Peyer's patch (tissue), 4 donors: ENCODE measurements around the gene TMEM106C.

Source experiments
- CTCF ChIP-seq, 6 experiments: fragments of 450-650 bp in 4 of 6; fragments of 200-600 bp in 2 of 6; sonication (generic) in 1 of 6; IDR thresholded peaks; one replicate each; pipeline ENCODE4 v1.5.1; 2017 to 2019; ENCODE audit warnings: antibody characterized with exemption in 6 of 6, mild to moderate bottlenecking in 3 of 6, moderate library complexity in 1 of 6
- POLR2A ChIP-seq, 2 donors: fragments of 450-650 bp; IDR thresholded peaks; one replicate each; pipeline ENCODE4 v1.5.1; 2017; ENCODE audit warnings: antibody characterized with exemption in 2 of 2, mild to moderate bottlenecking in 2 of 2, moderate library complexity in 2 of 2

DNA sequence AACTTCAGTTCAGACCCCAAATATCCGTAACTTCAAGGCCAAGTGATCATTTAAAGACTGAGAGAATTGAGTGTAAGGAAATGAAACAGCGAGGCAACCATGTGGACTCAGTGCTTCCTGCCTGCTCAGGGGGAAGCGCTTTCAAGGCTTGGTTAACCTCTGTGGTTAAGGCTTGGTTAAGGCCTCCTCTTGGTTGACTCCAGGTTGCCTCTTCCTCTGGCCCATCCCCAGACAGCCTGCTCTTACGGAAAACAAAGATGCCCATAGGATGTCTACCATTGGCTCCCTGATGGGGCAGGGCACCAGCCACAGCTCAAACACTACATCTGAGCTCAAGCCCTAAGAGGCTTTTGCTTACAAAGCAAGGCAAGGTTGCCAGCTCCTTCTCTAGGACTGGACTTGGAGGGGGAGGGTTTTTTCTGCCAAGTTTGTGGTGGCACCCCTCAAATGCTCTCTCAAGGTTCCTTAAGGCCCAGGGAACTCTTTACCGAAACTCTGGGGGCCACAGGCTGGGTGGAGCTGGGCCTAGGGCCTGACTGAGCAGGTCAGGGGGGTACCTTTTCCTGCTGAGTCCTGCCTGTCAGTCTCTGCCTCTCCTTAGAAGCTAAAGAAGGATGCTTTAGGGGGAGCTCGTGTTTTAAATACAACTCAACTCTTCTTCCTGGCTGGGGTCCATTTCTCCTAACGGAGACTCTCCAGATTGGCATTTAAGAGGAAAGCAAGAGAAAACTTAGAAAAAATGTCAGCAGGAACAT lies 27.1 kb downstream of the TMEM106C start:
- no peak for TF ChIP-seq POLR2A (IDR thresholded peaks at IDR 0.05)
- TF ChIP-seq CTCF (IDR thresholded peaks at IDR 0.05): no peak
